HG03457 (cell line): ENCODE data around the gene DNLZ.
"Not testable (repeated sequence)": the region's sequence is repeated elsewhere in the genome, so short reads cannot be mapped to it uniquely, and the experiment has no call there.

Source experiments
- ATAC-seq: cut with Tn5 transposase; IDR thresholded peaks from one replicate; pipeline ENCODE4 v1.9.1; 2021; ENCODE audit warnings: moderate number of reproducible peaks; ENCODE audit not compliant: unreplicated experiment

Gene DNLZ

GRCh38 chr9:136363106-136363948 lies at the start of gene DNLZ:
Gene DNLZ (minus strand): TSS chr9:136363744. CDS start chr9:136363714, 30 bp downstream.
- ATAC-seq, result peak; percentile 55

- no peak for ATAC-seq
These were observed 49.4 kb upstream of the DNLZ start for GRCh38 chr9:136412962-136413361.

- ATAC-seq, result no peak
These were observed 47.8 kb upstream of the DNLZ start for GRCh38 chr9:136411378-136411777.

- ATAC-seq, result peak; percentile 45
These were observed 47.1 kb upstream of the DNLZ start, which contains the start of the genes ENTR1 and PMPCA for GRCh38 chr9:136410500-136411287. Gene ENTR1 (minus strand): TSS chr9:136410614. CDS start chr9:136410397, 217 bp downstream. Gene PMPCA (plus strand): TSS chr9:136410658. CDS start chr9:136410669, 11 bp downstream.

GRCh38 chr9:136409557-136410455 lies 46.3 kb upstream of the DNLZ start:
- ATAC-seq, result peak; percentile 9

GRCh38 chr9:136407911-136408310 lies 44.4 kb upstream of the DNLZ start:
- ATAC-seq, result no peak

GRCh38 chr9:136407061-136407460 lies 43.5 kb upstream of the DNLZ start:
- not testable (repeated sequence) for ATAC-seq

- not testable (repeated sequence) for ATAC-seq
These were observed 42.4 kb upstream of the DNLZ start for GRCh38 chr9:136405904-136406303.

GRCh38 chr9:136405481-136405880 lies 41.9 kb upstream of the DNLZ start:
- no peak for ATAC-seq

- no peak for ATAC-seq
These were observed 41.2 kb upstream of the DNLZ start for GRCh38 chr9:136404801-136405136.

GRCh38 chr9:136403915-136404800 lies 40.6 kb upstream of the DNLZ start:
- ATAC-seq, result no peak

GRCh38 chr9:136403538-136403914 lies 40.0 kb upstream of the DNLZ start:
- no peak for ATAC-seq

- ATAC-seq, result no peak
These were observed 38.5 kb upstream of the DNLZ start for GRCh38 chr9:136402067-136402466.

- ATAC-seq, result no peak
These were observed 37.8 kb upstream of the DNLZ start for GRCh38 chr9:136401173-136401922.

- ATAC-seq, result peak; percentile 41
These were observed 36.7 kb upstream of the DNLZ start, which contains the start of gene SNAPC4 for GRCh38 chr9:136400038-136400834. Gene SNAPC4 (minus strand): TSS chr9:136400170. CDS start chr9:136398428, 1,742 bp downstream.

GRCh38 chr9:136399176-136400037 lies 35.9 kb upstream of the DNLZ start:
- no peak for ATAC-seq

- ATAC-seq, result no peak
These were observed 34.7 kb upstream of the DNLZ start for GRCh38 chr9:136398286-136398685.
